ENCODE data around the gene PARP15.

- TF ChIP-seq POLR2AphosphoS5 (IDR thresholded peaks at IDR 0.05) (no peak), CTCF (IDR thresholded peaks at IDR 0.05) (no peak)
Measured at GRCh38 chr3:122602011-122602710, 24.7 kb downstream of the PARP15 start.

All from transverse colon (tissue), 4 donors.